ENCODE results near the gene RFK.
A peak's percentile ranks its signal among the peaks of the same experiment; 100 is the strongest.
"Not testable (repeated sequence)": the region's sequence is repeated elsewhere in the genome, so short reads cannot be mapped to it uniquely, and the experiment has no call there.

The RFK gene

GRCh38 chr9:76394195-76394959 lies at the start of gene RFK:
Gene RFK (minus strand): TSS chr9:76394426. CDS start chr9:76394171, 255 bp downstream.
- no peak for FAIRE-seq
- peak; percentile 81 for DNase-seq (ENCODE audit: insufficient read length, low spot score)

GRCh38 chr9:76443887-76444286 lies 49.7 kb upstream of the RFK start:
- DNase-seq (ENCODE audit: insufficient read length, low spot score), result no peak
- FAIRE-seq, result no peak

- FAIRE-seq, result peak; percentile 82
- no peak for DNase-seq (ENCODE audit: insufficient read length, low spot score)
These were observed 47.5 kb upstream of the RFK start for GRCh38 chr9:76441551-76442322.

- no peak for DNase-seq (ENCODE audit: insufficient read length, low spot score)
- peak; percentile 64 for FAIRE-seq
These were observed 44.8 kb upstream of the RFK start for GRCh38 chr9:76438841-76439588.

- not testable (repeated sequence) for DNase-seq (ENCODE audit: insufficient read length, low spot score); FAIRE-seq
These were observed 42.9 kb upstream of the RFK start for GRCh38 chr9:76437017-76437699.

- DNase-seq (ENCODE audit: insufficient read length, low spot score); FAIRE-seq: not testable (repeated sequence)
These were observed 40.7 kb upstream of the RFK start for GRCh38 chr9:76434897-76435296.

- FAIRE-seq (no peak), DNase-seq (ENCODE audit: insufficient read length, low spot score) (no peak)
These were observed 39.6 kb upstream of the RFK start for GRCh38 chr9:76433836-76434235.

GRCh38 chr9:76433406-76433805 lies 39.2 kb upstream of the RFK start:
- DNase-seq (ENCODE audit: insufficient read length, low spot score), result no peak
- FAIRE-seq, result no peak

- FAIRE-seq, result no peak
These were observed 37.4 kb upstream of the RFK start for GRCh38 chr9:76431601-76432000.

GRCh38 chr9:76426807-76427419 lies 32.7 kb upstream of the RFK start:
- no peak for FAIRE-seq
- DNase-seq (ENCODE audit: insufficient read length, low spot score), result no peak

More at GRCh38 chr9:76431601-76432000, 37.4 kb upstream of the RFK start:
- DNase-seq (ENCODE audit: insufficient read length, low spot score), result no peak

GRCh38 chr9:76425677-76426453 lies 31.6 kb upstream of the RFK start:
- no peak for DNase-seq (ENCODE audit: insufficient read length, low spot score)
- FAIRE-seq, result no peak

- DNase-seq (ENCODE audit: insufficient read length, low spot score) (no peak), FAIRE-seq (no peak)
These were observed 30.3 kb upstream of the RFK start for GRCh38 chr9:76424491-76424890.

GRCh38 chr9:76423216-76424177 lies 29.3 kb upstream of the RFK start:
- DNase-seq (ENCODE audit: insufficient read length, low spot score), result no peak

GRCh38 chr9:76419782-76420380 lies 25.7 kb upstream of the RFK start:
- FAIRE-seq (no peak), DNase-seq (ENCODE audit: insufficient read length, low spot score) (no peak)

More at GRCh38 chr9:76423216-76424177, 29.3 kb upstream of the RFK start:
- no peak for FAIRE-seq

- FAIRE-seq, result no peak
- no peak for DNase-seq (ENCODE audit: insufficient read length, low spot score)
These were observed 23.2 kb upstream of the RFK start for GRCh38 chr9:76417394-76417793.

GRCh38 chr9:76415731-76416130 lies 21.5 kb upstream of the RFK start:
- DNase-seq (ENCODE audit: insufficient read length, low spot score) (no peak), FAIRE-seq (no peak)

- FAIRE-seq, result no peak
These were observed 20.9 kb upstream of the RFK start for GRCh38 chr9:76415154-76415553.

GRCh38 chr9:76414661-76415060 lies 20.4 kb upstream of the RFK start:
- FAIRE-seq (peak; percentile 51), DNase-seq (ENCODE audit: insufficient read length, low spot score) (no peak)

More at GRCh38 chr9:76415154-76415553, 20.9 kb upstream of the RFK start:
- no peak for DNase-seq (ENCODE audit: insufficient read length, low spot score)

All from GM19239 (cell line).